ENCODE data around the gene DUSP21. TPM values are rescaled to one million over a fixed set of nuclear protein-coding genes. Genes with fewer than 3 reads are reported as not detected.

DUSP21 gene
- total RNA-seq, 2 experiments from 2014 or later: not detected

DNA sequence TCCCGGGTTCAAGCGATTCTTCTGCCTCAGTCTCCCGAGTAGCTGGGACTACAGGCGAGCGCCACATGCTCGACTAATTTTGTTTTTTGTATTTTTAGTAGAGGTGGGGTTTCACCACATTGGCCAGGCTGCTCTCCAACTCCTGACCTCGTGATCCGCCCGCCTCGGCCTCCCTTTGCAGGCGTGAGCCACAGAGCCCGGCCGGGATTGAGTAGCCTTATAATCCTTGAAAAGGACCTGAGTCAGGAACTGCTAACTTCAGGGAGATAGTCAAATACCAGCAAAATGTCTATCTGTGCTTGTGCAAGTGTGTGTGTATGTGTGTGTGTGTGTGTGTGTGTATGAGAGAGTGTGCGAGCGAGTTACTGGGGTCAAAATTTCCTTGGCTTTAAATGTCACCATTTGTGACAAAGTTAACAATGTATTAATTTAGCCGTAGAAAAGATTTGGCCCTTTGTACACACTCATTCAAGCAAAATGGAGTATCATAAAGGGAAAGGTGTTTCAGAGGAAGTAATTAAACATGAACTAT is 27.4 kb downstream of the DUSP21 start:
- no peak for DNase-seq
- Mint-ChIP-seq H3K27me3 (no peaks in the 10 kb centered on the region), H3K9me3 (no peaks in the 10 kb centered on the region), H3K27ac (peak overlapping the region; percentile 72), H3K4me1 (peaks cover 8% of the 10 kb centered on the region), H3K4me3 (peak overlapping the region; percentile 54), H3K36me3 (ENCODE audit: low read depth) (peaks cover 3% of the 10 kb centered on the region)
- ChIA-PET CTCF (no interaction called here), POLR2A (no interaction called here)

GRCh38 chrX:44871931-44872820 is 28.4 kb downstream of the DUSP21 start:
- H3K27me3 Mint-ChIP-seq: no peaks in the 10 kb centered on the region
- ChIA-PET POLR2A (no interaction called here), CTCF (no interaction called here)
- no peaks in the 10 kb centered on the region for H3K9me3 Mint-ChIP-seq
- peaks cover 5% of the 10 kb centered on the region for H3K36me3 Mint-ChIP-seq (ENCODE audit: low read depth)
- DNase-seq: peak; percentile 19
- H3K27ac Mint-ChIP-seq: peak overlapping the region; percentile 97
- peaks cover 9% of the 10 kb centered on the region for H3K4me1 Mint-ChIP-seq
- H3K4me3 Mint-ChIP-seq: peak overlapping the region; percentile 96

DNA sequence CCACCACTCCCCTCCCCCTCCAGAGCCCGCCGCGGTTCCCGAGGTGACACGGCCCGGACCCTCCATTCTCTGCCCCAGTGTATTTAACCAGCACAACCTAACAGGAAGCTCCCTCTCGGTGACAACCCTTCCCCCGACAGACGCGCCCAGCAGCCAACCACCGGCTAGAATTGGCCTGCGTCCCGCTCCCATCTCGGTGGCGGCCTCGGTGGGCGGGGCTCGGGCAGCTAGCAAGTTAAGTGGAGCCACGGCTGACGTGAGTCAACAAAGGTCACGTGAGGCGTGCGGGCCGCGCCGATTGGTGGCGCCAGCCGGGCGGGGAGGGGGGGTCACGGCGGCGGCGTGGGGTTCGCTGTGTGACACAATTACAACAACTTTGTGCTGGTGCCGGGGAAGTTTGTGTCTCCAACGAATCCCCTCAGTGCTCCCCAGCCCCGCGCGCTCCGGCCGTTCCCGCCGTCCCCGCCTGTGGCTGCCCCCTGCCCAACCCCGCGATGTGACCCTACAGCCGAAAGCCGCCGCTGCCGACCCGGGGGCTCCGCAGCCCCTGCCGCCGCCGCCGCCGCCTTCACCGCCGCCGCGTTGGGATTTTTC is 29.1 kb downstream of the DUSP21 start, which contains the start of gene KDM6A:
KDM6A (plus strand) TSS at position 368 of the 594 bp plus-strand sequence. CDS start 364 bp downstream, outside the sequence.
- POLR2A ChIA-PET: no interaction called here
- CTCF ChIA-PET: no interaction called here
- peaks cover 11% of the 10 kb centered on the region for H3K4me1 Mint-ChIP-seq

DNA sequence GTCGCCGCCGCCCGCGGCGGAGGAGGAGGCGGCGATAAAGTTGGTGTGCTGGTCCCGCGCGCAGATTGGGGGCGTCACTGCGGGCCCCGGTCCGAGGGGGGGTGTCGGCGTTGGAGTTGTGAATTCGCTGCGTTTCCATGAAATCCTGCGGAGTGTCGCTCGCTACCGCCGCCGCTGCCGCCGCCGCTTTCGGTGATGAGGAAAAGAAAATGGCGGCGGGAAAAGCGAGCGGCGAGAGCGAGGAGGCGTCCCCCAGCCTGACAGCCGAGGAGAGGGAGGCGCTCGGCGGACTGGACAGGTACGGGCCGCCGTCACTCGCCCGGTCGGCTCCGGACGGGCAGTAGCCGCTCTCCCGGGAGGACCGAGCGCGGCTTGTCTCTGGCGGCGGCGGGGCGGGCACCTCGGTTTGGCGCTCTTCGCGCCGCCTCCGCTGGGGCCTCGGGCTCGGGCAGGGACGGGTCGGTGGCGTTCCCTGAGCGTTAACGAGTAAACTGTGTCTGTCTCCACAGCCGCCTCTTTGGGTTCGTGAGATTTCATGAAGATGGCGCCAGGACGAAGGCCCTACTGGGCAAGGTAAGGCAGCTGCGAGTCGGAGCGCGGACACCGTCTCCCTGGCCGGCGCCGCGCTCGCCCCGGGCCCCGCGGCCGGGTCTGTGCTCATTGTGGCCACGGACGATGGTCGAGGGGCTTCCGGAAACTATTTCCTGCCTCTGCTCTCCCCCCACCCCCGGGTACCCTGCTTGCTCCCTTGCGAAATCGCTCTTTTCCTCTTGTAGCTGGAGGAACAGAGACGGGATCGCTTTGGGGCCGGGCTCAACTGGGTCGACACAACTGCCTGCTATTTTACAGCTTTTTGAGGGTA is 29.8 kb downstream of the DUSP21 start:
- ChIA-PET POLR2A (no interaction called here), CTCF (no interaction called here)
- Mint-ChIP-seq H3K27me3 (no peaks in the 10 kb centered on the region), H3K4me3 (peak overlapping the region; percentile 96), H3K9me3 (no peaks in the 10 kb centered on the region), H3K36me3 (ENCODE audit: low read depth) (peaks cover 5% of the 10 kb centered on the region), H3K4me1 (peaks cover 11% of the 10 kb centered on the region), H3K27ac (peak overlapping the region; percentile 98)
- DNase-seq: peak; percentile 36

More for the DNA sequence above, 29.1 kb downstream of the DUSP21 start, which contains the start of gene KDM6A:
- Mint-ChIP-seq H3K27ac (peak within 1 kb of the TSS; percentile 98), H3K36me3 (ENCODE audit: low read depth) (peaks cover 5% of the 10 kb centered on the region), H3K9me3 (no peaks in the 10 kb centered on the region), H3K27me3 (no peaks in the 10 kb centered on the region), H3K4me3 (peak within 1 kb of the TSS; percentile 96)
- DNase-seq: peak; percentile 96

GRCh38 chrX:44874420-44875184 is 30.8 kb downstream of the DUSP21 start:
- CTCF ChIA-PET: interaction anchor here (0.6 to 0.9 kb wide), 2 partner anchors 33 to 133 kb away, joined by 3 read pairs; no protein-coding TSS in a partner anchor
- H3K36me3 Mint-ChIP-seq (ENCODE audit: low read depth): peaks cover 5% of the 10 kb centered on the region

GRCh38 chrX:44875185-44875489 is 31.3 kb downstream of the DUSP21 start:
- ChIA-PET POLR2A (interaction anchor here (0.6 kb wide), 1 partner anchor 186 kb away, joined by 4 read pairs; no protein-coding TSS in a partner anchor), CTCF (interaction anchor here (0.6 to 0.9 kb wide), 2 partner anchors 32 to 132 kb away, joined by 3 read pairs; no protein-coding TSS in a partner anchor)
- Mint-ChIP-seq H3K27me3 (no peaks in the 10 kb centered on the region), H3K36me3 (ENCODE audit: low read depth) (peaks cover 5% of the 10 kb centered on the region), H3K27ac (peak overlapping the region; percentile 98), H3K4me1 (peaks cover 15% of the 10 kb centered on the region), H3K9me3 (no peaks in the 10 kb centered on the region), H3K4me3 (peak overlapping the region; percentile 96)
- no peak for DNase-seq

More at GRCh38 chrX:44874420-44875184, 30.8 kb downstream of the DUSP21 start:
- Mint-ChIP-seq H3K9me3 (no peaks in the 10 kb centered on the region), H3K4me3 (peak overlapping the region; percentile 96), H3K27me3 (no peaks in the 10 kb centered on the region), H3K27ac (peak overlapping the region; percentile 98), H3K4me1 (peaks cover 14% of the 10 kb centered on the region)
- peak; percentile 35 for DNase-seq
- POLR2A ChIA-PET: interaction anchor here (0.6 kb wide), 1 partner anchor 186 kb away, joined by 4 read pairs; no protein-coding TSS in a partner anchor

DNA sequence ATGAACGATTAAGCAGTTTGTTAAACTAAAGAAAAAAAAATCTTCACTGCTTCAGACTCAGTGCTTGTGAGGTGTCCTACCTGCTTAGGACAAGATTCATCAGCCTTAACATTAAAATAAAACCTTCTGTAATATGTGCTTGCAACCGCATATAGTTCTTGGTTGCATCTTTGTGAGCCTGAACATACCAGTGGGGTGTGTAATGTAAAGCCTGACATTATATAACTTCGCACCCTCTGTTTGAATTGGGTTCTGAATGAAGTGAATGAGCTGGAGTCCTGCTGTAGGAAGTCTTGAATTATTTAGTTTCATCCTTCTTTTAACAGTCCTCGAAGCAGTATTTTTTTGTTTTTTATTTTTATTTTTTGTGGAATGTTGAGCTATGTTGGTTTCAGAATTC is 32.3 kb downstream of the DUSP21 start:
- peak overlapping the region; percentile 80 for H3K27ac Mint-ChIP-seq
- H3K27me3 Mint-ChIP-seq: no peaks in the 10 kb centered on the region
- H3K36me3 Mint-ChIP-seq (ENCODE audit: low read depth): peaks cover 7% of the 10 kb centered on the region
- H3K4me1 Mint-ChIP-seq: peaks cover 15% of the 10 kb centered on the region
- no peaks in the 10 kb centered on the region for H3K9me3 Mint-ChIP-seq
- no peak for DNase-seq
- H3K4me3 Mint-ChIP-seq: peak overlapping the region; percentile 59
- ChIA-PET POLR2A (no interaction called here), CTCF (interaction anchor here (0.6 to 0.9 kb wide), 2 partner anchors 9 to 926 kb away, joined by 3 to 4 read pairs; no protein-coding TSS in a partner anchor)

GRCh38 chrX:44876767-44877166 is 32.9 kb downstream of the DUSP21 start:
- H3K36me3 Mint-ChIP-seq (ENCODE audit: low read depth): peaks cover 9% of the 10 kb centered on the region
- ChIA-PET CTCF (interaction anchor here (0.9 kb wide), 1 partner anchor 8 kb away, joined by 3 read pairs; no protein-coding TSS in a partner anchor), POLR2A (no interaction called here)
- DNase-seq: no peak
- H3K4me3 Mint-ChIP-seq: peak overlapping the region; percentile 25
- H3K9me3 Mint-ChIP-seq: no peaks in the 10 kb centered on the region
- no peaks in the 10 kb centered on the region for H3K27me3 Mint-ChIP-seq
- peaks cover 12% of the 10 kb centered on the region for H3K4me1 Mint-ChIP-seq
- no peak overlapping the region for H3K27ac Mint-ChIP-seq

- no peak for DNase-seq
- ChIA-PET CTCF (interaction anchor here (1.0 kb wide), 1 partner anchor 9 kb away, joined by 3 read pairs; no protein-coding TSS in a partner anchor), POLR2A (no interaction called here)
- H3K27me3 Mint-ChIP-seq: no peaks in the 10 kb centered on the region
- H3K9me3 Mint-ChIP-seq: no peaks in the 10 kb centered on the region
- H3K27ac Mint-ChIP-seq: no peak overlapping the region
- H3K4me1 Mint-ChIP-seq: peaks cover 12% of the 10 kb centered on the region
- H3K36me3 Mint-ChIP-seq (ENCODE audit: low read depth): peaks cover 9% of the 10 kb centered on the region
- no peak overlapping the region for H3K4me3 Mint-ChIP-seq
Observed at GRCh38 chrX:44878780-44879179, 35.0 kb downstream of the DUSP21 start.

- H3K27ac Mint-ChIP-seq: no peak overlapping the region
Observed at GRCh38 chrX:44881549-44881948, 37.7 kb downstream of the DUSP21 start.

DNA sequence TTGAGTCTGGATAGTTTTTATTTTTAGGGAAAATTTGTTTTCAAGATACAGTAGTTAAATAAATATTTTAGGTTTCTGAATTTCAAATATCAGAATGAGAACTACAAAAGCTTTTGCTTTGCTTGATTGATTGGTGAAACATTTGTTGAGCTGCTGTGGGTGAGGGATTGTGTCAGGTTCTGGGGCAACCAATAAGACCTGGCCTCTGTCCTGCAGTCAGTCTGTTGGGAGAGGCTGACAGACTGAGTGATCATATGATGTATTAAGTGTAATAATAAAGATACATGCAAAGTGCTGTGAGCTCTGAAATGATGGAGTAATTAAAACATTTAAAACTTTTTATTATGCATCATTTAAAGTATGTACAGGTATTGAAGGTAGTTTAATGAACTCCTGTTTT is 38.8 kb downstream of the DUSP21 start:
- ChIA-PET CTCF (interaction anchor here (1.4 kb wide), 1 partner anchor 16 kb away, joined by 3 read pairs; no protein-coding TSS in a partner anchor), POLR2A (no interaction called here)
- DNase-seq: no peak
- H3K4me3 Mint-ChIP-seq: no peak overlapping the region
- H3K9me3 Mint-ChIP-seq: no peaks in the 10 kb centered on the region
- peaks cover 13% of the 10 kb centered on the region for H3K4me1 Mint-ChIP-seq
- H3K27me3 Mint-ChIP-seq: no peaks in the 10 kb centered on the region
- no peak overlapping the region for H3K27ac Mint-ChIP-seq
- H3K36me3 Mint-ChIP-seq (ENCODE audit: low read depth): peaks cover 5% of the 10 kb centered on the region

More at GRCh38 chrX:44881549-44881948, 37.7 kb downstream of the DUSP21 start:
- ChIA-PET POLR2A (no interaction called here), CTCF (no interaction called here)
- no peak for DNase-seq
- Mint-ChIP-seq H3K36me3 (ENCODE audit: low read depth) (peaks cover 8% of the 10 kb centered on the region), H3K27me3 (no peaks in the 10 kb centered on the region), H3K9me3 (no peaks in the 10 kb centered on the region), H3K4me3 (no peak overlapping the region), H3K4me1 (peaks cover 13% of the 10 kb centered on the region)
